ENCODE data around the gene NUDC. TPM values are rescaled to one million over a fixed set of nuclear protein-coding genes. Genes with fewer than 3 reads are reported as not detected.

The NUDC gene
- total and polyA plus RNA-seq, 9 of the 15 experiments (the other 6 are each of a cell fraction or from before 2014, with no cell fraction given): 9.8 to 234 (median 149) TPM

DNA sequence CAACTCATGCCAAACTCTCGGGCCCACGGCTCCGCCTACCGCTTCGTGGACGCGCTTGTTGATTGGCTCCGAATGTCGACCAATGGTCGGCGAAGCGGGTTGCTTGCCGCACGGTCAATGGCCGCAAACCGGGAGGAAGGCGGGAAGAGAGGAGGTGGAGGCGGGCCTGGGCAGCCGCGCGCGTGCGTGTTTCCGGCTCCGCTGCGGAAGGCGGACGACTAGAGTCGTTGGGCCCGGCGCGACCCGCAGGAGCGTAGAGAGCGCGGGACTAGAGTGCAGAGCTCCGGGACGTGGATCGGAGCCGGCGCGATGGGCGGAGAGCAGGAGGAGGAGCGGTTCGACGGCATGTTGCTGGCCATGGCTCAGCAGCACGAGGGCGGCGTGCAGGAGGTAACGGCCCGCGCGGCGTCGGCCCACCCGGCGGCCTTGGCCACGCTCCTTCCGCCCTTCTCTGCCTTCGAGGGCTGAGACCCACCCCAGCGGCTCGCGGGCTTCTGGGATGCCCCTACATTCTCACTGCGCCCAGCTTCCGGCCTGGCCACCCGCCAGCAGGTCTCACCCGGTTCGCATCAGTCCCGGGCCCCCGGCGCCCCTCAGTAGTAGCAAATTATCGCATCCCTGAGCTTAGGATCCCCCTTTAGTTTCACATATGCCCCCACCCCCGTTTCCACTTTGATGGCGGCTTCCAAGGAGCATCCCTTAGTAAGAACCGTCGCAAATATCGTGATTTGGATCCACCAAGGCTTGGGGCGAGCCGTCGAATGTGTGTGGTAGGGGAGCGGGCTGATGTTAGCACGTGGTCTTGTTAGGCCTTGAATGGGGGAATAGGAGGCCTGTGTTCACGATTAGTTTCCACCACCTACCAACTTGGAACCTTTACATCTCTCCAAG, at the start of gene NUDC (continued):
- TF ChIP-seq BDP1 (IDR thresholded peaks at IDR 0.05; ENCODE audit: insufficient read depth, insufficient read length) (no peak), NR2C2 (CRISPR knock-in tag; IDR thresholded peaks at IDR 0.05) (peak; percentile 72; the same call in 1 of the 2 replicates), NR2C2 (tag; IDR thresholded peaks at IDR 0.05) (peak; percentile 5; the same call in 1 of the 2 replicates), HNRNPL (IDR thresholded peaks at IDR 0.05; ENCODE audit: low read depth, low read length) (no peak; the same call in 1 of the 2 replicates), TAL1 (IDR thresholded peaks at IDR 0.05) (no peak), CEBPG (CRISPR knock-in tag; IDR thresholded peaks at IDR 0.05) (peak; percentile 47; the same call in 1 of the 2 replicates), CEBPG (tag; conservative IDR thresholded peaks at IDR 0.05 in 1 of 2, IDR thresholded peaks at IDR 0.05 in 1 of 2) (no peak), BRCA1 (IDR thresholded peaks at IDR 0.05) (no peak), BRCA1 (CRISPR knock-in tag; IDR thresholded peaks at IDR 0.05) (no peak), CBX8 (IDR thresholded peaks at IDR 0.05; ENCODE audit: borderline replicate concordance, extremely low read depth, low read depth, low read length, poor library complexity, severe bottlenecking) (no peak), GATA2 (CRISPR knock-in tag; IDR thresholded peaks at IDR 0.05) (no peak), SMARCB1 (IDR thresholded peaks at IDR 0.05; ENCODE audit: insufficient read length, low read depth) (no peak), FOXP1 (CRISPR knock-in tag; IDR thresholded peaks at IDR 0.05) (no peak), ZNF316 (IDR thresholded peaks at IDR 0.05) (0 out of 2 replicates have a peak, but pooled peaks have one; percentile 4), MAZ (CRISPR knock-in tag; conservative IDR thresholded peaks at IDR 0.05 in 1 of 2, IDR thresholded peaks at IDR 0.05 in 1 of 2) (peak; percentile 66 to 70), HNRNPUL1 (IDR thresholded peaks at IDR 0.05; ENCODE audit: low read length) (no peak), NFXL1 (CRISPR knock-in tag; IDR thresholded peaks at IDR 0.05) (no peak), SAP30 (IDR thresholded peaks at IDR 0.05; ENCODE audit: borderline replicate concordance, insufficient read depth, low read depth, low read length, poor library complexity, severe bottlenecking) (peak; percentile 71)
- TF ChIP-seq, protein P1, sequence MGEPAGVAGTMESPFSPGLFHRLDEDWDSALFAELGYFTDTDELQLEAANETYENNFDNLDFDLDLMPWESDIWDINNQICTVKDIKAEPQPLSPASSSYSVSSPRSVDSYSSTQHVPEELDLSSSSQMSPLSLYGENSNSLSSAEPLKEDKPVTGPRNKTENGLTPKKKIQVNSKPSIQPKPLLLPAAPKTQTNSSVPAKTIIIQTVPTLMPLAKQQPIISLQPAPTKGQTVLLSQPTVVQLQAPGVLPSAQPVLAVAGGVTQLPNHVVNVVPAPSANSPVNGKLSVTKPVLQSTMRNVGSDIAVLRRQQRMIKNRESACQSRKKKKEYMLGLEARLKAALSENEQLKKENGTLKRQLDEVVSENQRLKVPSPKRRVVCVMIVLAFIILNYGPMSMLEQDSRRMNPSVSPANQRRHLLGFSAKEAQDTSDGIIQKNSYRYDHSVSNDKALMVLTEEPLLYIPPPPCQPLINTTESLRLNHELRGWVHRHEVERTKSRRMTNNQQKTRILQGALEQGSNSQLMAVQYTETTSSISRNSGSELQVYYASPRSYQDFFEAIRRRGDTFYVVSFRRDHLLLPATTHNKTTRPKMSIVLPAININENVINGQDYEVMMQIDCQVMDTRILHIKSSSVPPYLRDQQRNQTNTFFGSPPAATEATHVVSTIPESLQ (CRISPR knock-in tag; IDR thresholded peaks at IDR 0.05): peak; percentile 89
- TF ChIP-seq, protein P2, sequence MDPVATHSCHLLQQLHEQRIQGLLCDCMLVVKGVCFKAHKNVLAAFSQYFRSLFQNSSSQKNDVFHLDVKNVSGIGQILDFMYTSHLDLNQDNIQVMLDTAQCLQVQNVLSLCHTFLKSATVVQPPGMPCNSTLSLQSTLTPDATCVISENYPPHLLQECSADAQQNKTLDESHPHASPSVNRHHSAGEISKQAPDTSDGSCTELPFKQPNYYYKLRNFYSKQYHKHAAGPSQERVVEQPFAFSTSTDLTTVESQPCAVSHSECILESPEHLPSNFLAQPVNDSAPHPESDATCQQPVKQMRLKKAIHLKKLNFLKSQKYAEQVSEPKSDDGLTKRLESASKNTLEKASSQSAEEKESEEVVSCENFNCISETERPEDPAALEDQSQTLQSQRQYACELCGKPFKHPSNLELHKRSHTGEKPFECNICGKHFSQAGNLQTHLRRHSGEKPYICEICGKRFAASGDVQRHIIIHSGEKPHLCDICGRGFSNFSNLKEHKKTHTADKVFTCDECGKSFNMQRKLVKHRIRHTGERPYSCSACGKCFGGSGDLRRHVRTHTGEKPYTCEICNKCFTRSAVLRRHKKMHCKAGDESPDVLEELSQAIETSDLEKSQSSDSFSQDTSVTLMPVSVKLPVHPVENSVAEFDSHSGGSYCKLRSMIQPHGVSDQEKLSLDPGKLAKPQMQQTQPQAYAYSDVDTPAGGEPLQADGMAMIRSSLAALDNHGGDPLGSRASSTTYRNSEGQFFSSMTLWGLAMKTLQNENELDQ (CRISPR knock-in tag; IDR thresholded peaks at IDR 0.05; ENCODE audit: borderline replicate concordance): no peak
- TF ChIP-seq, protein P3, sequence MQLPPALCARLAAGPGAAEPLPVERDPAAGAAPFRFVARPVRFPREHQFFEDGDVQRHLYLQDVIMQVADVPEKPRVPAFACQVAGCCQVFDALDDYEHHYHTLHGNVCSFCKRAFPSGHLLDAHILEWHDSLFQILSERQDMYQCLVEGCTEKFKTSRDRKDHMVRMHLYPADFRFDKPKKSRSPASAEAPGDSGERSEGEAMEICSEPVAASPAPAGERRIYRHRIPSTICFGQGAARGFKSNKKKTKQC (CRISPR knock-in tag; IDR thresholded peaks at IDR 0.05): peak; percentile 95
